GM18517 (cell line): ENCODE results near the gene ERCC5.

Experiments
- ATAC-seq: cut with Tn5 transposase; IDR thresholded peaks from one replicate; pipeline ENCODE4 v1.9.1; 2021; ENCODE audit warnings: mild to moderate bottlenecking, moderate library complexity; ENCODE audit not compliant: unreplicated experiment

The ERCC5 gene

DNA sequence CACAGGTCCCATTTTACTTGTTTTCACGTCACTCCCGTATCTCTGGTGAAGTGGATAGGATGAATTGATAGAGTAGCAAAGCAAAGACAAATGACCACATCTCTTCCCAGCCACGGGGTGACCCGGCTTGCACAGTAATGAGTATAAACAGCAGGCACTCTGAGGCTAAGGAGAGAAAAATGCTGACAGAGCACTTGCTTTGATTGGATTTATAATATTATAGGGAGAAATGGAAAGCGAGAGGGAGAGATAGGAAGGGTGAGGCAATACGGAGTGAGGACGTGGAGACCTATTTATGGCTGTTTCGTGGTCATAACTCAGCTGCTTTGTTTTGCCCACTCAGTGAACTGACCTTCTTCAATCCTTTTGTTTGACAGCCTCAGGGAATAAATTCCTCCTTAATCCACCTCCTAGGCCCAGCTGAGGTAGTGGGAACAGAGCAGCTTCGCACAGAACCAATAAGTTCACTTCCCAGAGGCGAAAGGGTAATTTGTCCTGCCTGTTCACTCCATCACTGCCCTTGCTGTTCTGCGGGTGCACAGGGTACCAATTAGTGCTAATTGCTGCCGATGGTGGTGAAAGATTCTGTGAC lies 68.6 kb downstream of the ERCC5 start:
- no peak for ATAC-seq

DNA sequence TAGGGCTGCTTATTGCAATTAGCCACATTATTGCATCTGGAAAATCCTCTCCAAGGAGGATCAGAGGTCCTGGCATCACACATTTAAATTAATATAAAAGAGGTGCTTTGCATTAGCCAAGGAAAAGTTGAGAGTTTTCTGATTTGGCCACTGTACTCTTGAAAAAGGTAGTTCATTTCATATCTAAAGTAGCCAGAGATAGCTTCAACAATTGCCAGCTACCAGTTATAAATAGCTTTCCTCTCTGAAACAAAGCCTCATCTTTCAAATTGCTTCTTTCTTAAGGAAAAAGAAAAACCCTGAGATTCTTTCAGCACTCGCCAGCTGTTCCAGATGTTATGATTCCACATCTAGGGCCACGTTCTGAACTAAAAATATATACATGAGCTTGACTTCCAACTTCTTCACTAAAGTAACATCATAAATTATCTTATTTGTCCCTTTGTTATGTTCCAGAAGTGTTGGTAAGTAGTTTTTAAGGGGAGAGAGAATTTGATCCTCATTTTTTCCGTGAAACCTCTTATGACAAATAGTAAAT lies 69.6 kb downstream of the ERCC5 start:
- ATAC-seq, result no peak

GRCh38 chr13:102917019-102917418 lies 71.2 kb downstream of the ERCC5 start:
- no peak for ATAC-seq

DNA sequence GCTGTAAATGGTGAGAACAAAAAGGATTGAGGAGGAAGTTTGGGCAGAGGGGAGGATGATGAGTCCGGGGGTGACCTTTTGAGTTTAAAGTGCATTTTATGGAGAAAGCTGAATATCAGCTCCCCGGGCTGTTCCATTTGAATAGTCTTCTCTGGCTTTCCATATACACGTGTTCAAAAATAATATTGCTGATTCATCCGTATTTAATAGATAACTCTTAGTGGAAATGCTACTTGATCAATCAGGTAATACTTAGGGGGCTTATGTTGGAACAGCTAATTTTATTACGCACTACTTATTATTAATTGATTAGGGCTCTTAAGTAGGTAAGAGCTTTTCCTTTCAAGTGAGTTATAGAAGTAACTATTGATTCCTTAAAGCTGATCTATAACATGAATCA lies 76.4 kb downstream of the ERCC5 start:
- ATAC-seq, result no peak
